HFFc6 (cell line): ENCODE measurements around the gene ABHD12. TPM values are rescaled to one million over a fixed set of nuclear protein-coding genes. Genes with fewer than 3 reads are reported as not detected.

Experiments used
- DNase-seq: peaks from one replicate; pipeline ENCODE4 v3.0.0-alpha.2; 2018
- H3K27ac Mint-ChIP-seq: 2 replicates; pipeline ENCODE4 v1.8.0; 2020; ENCODE audit warnings: mild to moderate bottlenecking, mixed read lengths
- H3K27me3 Mint-ChIP-seq: 2 replicates; pipeline ENCODE4 v1.8.0; 2021; ENCODE audit warnings: mild to moderate bottlenecking, moderate library complexity, mixed read lengths; ENCODE audit not compliant: insufficient read depth
- H3K36me3 Mint-ChIP-seq: 2 replicates; pipeline ENCODE4 v1.8.0; 2021; ENCODE audit warnings: low read depth, mixed read lengths
- H3K4me1 Mint-ChIP-seq: 2 replicates; pipeline ENCODE4 v1.8.0; 2020; ENCODE audit warnings: low read depth, mixed read lengths
- H3K4me3 Mint-ChIP-seq: 2 replicates; pipeline ENCODE4 v1.8.0; 2020; ENCODE audit warnings: mild to moderate bottlenecking, moderate library complexity, mixed read lengths
- H3K9me3 Mint-ChIP-seq: 2 replicates; pipeline ENCODE4 v1.8.0; 2020; ENCODE audit warnings: mild to moderate bottlenecking, mixed read lengths
- total RNA-seq, 6 experiments: library from RNA; stranded (reverse); fragmentation: NEBNext Ultra II Directional; extraction: Animal tissue kit (Norgen Biotek cat#: 25700); gene quantifications; 2 replicates in 1 of 6; 3 replicates in 5 of 6; pipeline ENCODE4 v1.2.3, GENCODE V29; 2021
- TF ChIP-seq, protein P1 (sequence below): fragments of 200-600 bp; sonication (generic); IDR thresholded peaks from 2 replicates; pipeline ENCODE4 v1.5.0; 2021; ENCODE audit warnings: antibody characterized with exemption, mild to moderate bottlenecking

Gene ABHD12
- total RNA-seq, 6 experiments from 2014 or later: 87.0 to 103 (median 98.9) TPM

DNA sequence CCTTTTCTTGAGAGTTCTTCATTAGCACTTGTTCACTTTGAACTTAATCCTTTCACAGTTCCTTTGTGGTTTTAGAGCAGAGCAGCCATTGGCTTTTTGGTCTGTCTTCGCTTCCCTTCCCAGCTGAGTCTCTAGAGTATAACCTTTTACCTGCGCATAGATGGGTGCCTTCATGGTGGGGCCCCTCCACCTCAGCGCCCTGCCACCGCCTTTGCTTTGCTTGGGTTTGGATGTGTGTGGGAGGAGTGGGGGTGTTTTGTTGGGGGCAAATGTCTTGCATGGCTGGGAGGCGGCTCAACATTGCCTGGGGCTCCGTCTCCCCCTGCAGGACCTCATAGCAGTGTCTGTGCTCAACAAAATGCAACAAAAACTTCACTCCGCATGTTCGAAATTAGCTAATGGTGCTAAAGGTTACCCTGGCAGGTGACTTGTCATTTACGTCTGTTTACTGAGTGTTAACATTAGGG lies 130.8 kb downstream of the ABHD12 start:
- TF ChIP-seq, protein P1, sequence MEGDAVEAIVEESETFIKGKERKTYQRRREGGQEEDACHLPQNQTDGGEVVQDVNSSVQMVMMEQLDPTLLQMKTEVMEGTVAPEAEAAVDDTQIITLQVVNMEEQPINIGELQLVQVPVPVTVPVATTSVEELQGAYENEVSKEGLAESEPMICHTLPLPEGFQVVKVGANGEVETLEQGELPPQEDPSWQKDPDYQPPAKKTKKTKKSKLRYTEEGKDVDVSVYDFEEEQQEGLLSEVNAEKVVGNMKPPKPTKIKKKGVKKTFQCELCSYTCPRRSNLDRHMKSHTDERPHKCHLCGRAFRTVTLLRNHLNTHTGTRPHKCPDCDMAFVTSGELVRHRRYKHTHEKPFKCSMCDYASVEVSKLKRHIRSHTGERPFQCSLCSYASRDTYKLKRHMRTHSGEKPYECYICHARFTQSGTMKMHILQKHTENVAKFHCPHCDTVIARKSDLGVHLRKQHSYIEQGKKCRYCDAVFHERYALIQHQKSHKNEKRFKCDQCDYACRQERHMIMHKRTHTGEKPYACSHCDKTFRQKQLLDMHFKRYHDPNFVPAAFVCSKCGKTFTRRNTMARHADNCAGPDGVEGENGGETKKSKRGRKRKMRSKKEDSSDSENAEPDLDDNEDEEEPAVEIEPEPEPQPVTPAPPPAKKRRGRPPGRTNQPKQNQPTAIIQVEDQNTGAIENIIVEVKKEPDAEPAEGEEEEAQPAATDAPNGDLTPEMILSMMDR: no peak
- DNase-seq: no peak
- no peak overlapping the region for H3K27ac Mint-ChIP-seq
- H3K36me3 Mint-ChIP-seq: peaks cover 53% of the 10 kb centered on the region
- peaks cover 8% of the 10 kb centered on the region for H3K4me1 Mint-ChIP-seq
- H3K27me3 Mint-ChIP-seq: no peaks in the 10 kb centered on the region; the same call in 1 of the 2 replicates
- H3K9me3 Mint-ChIP-seq: peaks cover 6% of the 10 kb centered on the region; the same call in 1 of the 2 replicates
- H3K4me3 Mint-ChIP-seq: no peak overlapping the region

DNA sequence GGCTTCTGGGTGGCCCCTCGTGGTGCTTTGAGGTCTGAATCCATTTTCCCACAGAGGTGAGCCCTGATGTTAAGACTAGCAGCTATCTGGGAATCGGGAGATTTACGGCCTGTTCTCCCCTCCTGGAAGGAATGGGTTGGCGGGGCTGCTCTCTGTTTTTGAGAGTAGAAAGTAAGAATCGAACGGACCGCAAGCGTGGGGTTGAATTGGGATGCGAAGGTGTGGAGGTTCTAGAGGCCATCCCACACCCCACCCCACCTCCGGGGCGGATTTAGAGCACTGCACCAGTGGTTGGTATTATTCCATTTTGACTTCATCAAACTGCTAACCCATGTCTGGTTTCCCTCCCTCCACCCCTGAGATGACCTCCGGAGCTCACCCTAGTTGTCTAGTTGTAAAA lies 131.3 kb downstream of the ABHD12 start:
- peaks cover 4% of the 10 kb centered on the region; the same call in 1 of the 2 replicates for H3K9me3 Mint-ChIP-seq
- H3K27me3 Mint-ChIP-seq: no peaks in the 10 kb centered on the region; the same call in 1 of the 2 replicates
- DNase-seq: no peak
- H3K4me3 Mint-ChIP-seq: no peak overlapping the region
- peaks cover 13% of the 10 kb centered on the region for H3K4me1 Mint-ChIP-seq
- H3K36me3 Mint-ChIP-seq: peaks cover 48% of the 10 kb centered on the region
- TF ChIP-seq, protein P1: no peak
- no peak overlapping the region for H3K27ac Mint-ChIP-seq

DNA sequence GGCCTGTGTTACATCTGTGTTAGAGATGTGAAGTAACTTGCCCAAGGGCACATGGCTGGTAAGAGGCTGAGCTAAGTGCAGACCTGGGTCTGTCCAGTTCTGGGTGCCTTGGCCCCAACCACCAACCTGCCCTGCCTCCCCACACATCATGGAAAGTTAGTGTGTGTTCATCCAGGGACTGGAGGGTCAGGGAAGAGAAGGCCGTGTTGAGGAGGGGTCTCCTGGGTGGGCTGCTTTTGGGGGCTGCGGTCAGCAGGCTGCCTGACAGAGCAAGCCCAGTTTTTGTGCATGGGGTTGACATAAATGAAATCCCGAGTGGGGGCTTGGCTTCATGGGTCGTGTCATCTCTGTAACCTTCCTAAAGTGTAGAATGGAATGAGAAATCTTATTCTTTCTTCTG lies 131.8 kb downstream of the ABHD12 start:
- Mint-ChIP-seq H3K9me3 (no peaks in the 10 kb centered on the region), H3K27me3 (no peaks in the 10 kb centered on the region; the same call in 1 of the 2 replicates), H3K27ac (no peak overlapping the region), H3K36me3 (peaks cover 43% of the 10 kb centered on the region), H3K4me3 (no peak overlapping the region), H3K4me1 (peaks cover 13% of the 10 kb centered on the region)
- TF ChIP-seq, protein P1: no peak
- DNase-seq: no peak

DNA sequence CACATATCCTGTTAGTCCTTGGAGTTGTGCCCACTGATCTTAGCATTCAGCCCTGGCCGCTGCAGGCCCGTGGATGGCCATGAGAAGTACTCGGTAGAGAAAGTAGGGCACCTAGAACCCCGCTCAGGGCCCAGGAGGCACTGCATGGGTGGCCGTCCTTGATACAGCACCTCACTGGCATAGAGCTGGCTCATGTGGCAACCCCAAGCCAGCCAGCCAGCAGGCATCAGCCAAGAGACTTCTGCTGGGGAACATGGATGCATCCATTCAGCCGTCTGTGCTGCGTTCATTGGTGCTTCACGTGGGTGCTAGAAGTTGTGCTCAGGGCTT lies 132.2 kb downstream of the ABHD12 start:
- no peak overlapping the region for H3K4me3 Mint-ChIP-seq
- no peaks in the 10 kb centered on the region; the same call in 1 of the 2 replicates for H3K27me3 Mint-ChIP-seq
- H3K36me3 Mint-ChIP-seq: peaks cover 42% of the 10 kb centered on the region
- H3K27ac Mint-ChIP-seq: no peak overlapping the region
- H3K9me3 Mint-ChIP-seq: no peaks in the 10 kb centered on the region
- DNase-seq: no peak
- peaks cover 13% of the 10 kb centered on the region for H3K4me1 Mint-ChIP-seq
- TF ChIP-seq, protein P1: no peak

DNA sequence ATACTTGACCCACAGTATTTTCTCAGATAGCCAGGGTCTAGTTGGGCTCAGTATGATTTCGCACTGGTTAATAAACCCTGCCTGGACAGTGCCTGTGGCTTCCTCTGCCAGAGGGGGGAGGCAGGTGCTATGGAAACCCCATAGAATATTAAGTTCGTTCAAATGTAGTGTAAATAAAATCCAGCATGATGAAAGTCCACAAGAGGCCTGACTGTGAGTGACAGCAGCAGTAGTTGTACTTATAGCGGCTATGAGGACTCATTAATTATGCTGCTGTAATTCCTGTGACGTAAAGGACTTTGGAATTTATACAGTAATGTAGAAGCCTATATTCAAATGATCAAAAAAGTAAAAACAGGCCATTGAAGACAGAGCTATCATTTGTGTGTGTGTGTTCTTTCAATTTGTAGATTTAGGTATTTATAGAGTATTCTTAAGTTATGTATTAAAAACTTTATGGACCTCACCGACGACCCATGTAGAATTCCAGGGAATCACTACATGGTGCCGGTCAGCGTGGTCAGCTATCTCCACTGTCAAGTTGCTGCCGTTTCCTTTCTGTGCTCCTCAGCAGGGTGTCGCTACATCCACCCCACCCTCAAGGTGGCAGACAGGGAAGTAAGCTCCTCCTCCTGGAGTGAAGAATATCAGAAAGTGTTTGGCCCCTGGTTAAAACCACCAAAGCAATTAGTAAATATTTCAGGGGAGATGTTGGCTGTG lies 132.7 kb downstream of the ABHD12 start:
- Mint-ChIP-seq H3K27ac (no peak overlapping the region), H3K36me3 (peaks cover 38% of the 10 kb centered on the region), H3K27me3 (no peaks in the 10 kb centered on the region; the same call in 1 of the 2 replicates), H3K9me3 (no peaks in the 10 kb centered on the region), H3K4me1 (peaks cover 14% of the 10 kb centered on the region), H3K4me3 (no peak overlapping the region)
- no peak for DNase-seq
- TF ChIP-seq, protein P1: no peak
